COLO668 (cell line): ENCODE data around the gene SMYD3.
"Not testable (repeated sequence)": the region's sequence is repeated elsewhere in the genome, so short reads cannot be mapped to it uniquely, and the experiment has no call there.

Source experiments
- DNase-seq: peaks from one replicate; lab custom pipeline; 2025; ENCODE audit not compliant: unreplicated experiment; lab: John Stamatoyannopoulos, UW

SMYD3 gene

GRCh38 chr1:245971076-245971710, 535.9 kb downstream of the SMYD3 start:
- not testable (repeated sequence) for DNase-seq

GRCh38 chr1:245969283-245969682, 537.8 kb downstream of the SMYD3 start:
- DNase-seq = no peak

GRCh38 chr1:245968775-245969174, 538.3 kb downstream of the SMYD3 start:
- no peak for DNase-seq

DNA sequence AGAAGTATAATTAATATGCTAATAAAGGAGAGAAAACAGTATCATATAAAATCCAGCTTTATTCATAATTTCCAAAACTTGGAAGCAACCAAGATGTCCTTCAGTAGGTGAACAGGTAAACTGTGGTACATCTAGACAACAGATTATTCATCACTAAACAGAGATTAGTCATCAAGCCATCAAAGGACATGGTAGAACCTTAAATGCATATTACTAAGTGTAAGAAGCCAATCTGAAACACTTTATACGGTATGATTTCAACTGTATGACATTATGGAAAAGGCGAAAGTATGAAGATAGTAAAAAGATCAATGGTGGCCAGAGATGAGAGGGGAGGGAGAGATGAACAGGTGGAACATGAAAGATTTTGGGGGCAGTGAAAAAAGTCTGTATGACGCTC, 541.7 kb downstream of the SMYD3 start:
- no peak for DNase-seq

GRCh38 chr1:245963649-245964048, 543.4 kb downstream of the SMYD3 start:
- DNase-seq = no peak

- DNase-seq = no peak
These were observed 544.6 kb downstream of the SMYD3 start for GRCh38 chr1:245962453-245962852.

GRCh38 chr1:245961137-245961540, 545.9 kb downstream of the SMYD3 start:
- no peak for DNase-seq

GRCh38 chr1:245960171-245960570, 546.9 kb downstream of the SMYD3 start:
- no peak for DNase-seq

DNA sequence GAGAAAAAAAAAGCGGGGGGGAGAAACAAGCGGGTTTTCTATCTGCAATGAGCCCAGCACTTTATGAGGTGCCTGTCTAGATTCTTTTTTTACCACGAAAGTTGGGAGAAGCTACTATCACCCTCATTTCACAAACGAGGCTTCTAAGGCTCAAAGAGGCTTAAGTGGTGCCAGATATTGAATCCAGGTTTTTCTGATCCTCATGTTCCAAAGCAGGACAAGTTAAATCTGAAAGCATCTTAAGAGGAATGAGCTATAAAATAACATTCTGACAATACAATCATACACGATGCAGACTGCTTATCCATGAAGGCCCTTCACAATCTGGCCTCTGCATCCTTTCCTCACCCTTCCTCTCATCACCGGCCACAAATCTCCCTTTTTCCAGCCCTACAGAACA, 549.1 kb downstream of the SMYD3 start:
- DNase-seq = no peak

GRCh38 chr1:245957427-245957826, 549.7 kb downstream of the SMYD3 start:
- no peak for DNase-seq

GRCh38 chr1:245956225-245956624, 550.9 kb downstream of the SMYD3 start:
- DNase-seq = no peak

GRCh38 chr1:245953876-245954660, 553.0 kb downstream of the SMYD3 start:
- DNase-seq = no peak

DNA sequence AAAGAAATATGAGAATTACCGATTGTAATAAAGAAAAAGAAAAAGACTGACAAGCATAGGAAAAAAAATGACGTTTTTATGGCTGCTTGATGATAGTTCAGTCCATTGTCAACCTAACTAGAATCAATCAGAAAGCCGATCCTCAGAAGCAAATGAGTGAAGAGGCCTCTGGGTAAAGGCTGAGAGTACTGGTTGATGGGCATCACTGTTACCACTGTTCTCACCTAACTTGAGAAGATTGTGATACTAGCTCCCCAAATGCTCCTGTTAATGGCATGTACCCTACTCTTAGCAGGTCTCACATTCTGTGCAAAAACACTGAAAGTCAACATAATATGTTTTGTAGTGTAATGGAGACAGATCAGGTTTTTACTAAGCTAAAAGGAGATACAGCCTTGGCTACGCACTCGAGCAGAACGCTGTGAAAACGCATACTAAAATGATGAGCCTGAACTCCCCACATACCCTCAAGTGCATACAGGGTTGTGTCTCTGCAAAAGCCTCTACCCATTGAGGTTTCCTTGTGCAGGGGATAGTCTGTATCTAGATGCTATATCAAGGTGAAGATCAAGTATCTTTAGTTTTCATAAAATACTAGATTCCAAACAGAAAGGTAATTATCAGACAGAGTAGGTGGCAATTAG, 554.6 kb downstream of the SMYD3 start:
- DNase-seq = no peak

GRCh38 chr1:245948786-245949185, 558.3 kb downstream of the SMYD3 start:
- DNase-seq = no peak

DNA sequence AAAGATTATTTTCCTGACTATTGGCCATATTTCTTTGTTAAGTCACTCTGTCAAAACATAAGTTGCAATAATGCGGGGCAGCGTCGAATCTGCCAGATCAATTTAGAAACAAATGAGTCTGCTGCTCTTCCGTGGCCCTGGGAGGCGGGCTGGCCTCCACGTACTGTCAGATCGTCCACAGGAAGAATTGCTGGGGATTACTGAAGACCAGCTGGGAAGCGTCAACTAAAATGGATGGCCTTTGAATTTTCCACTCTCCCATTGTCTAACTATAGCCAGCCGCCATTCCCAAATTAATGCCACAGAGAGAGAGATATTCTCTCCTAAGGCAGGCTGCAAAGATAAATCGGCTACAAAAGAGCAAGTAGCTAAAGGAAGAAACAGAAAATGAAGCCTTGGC, 560.2 kb downstream of the SMYD3 start:
- DNase-seq = no peak

DNA sequence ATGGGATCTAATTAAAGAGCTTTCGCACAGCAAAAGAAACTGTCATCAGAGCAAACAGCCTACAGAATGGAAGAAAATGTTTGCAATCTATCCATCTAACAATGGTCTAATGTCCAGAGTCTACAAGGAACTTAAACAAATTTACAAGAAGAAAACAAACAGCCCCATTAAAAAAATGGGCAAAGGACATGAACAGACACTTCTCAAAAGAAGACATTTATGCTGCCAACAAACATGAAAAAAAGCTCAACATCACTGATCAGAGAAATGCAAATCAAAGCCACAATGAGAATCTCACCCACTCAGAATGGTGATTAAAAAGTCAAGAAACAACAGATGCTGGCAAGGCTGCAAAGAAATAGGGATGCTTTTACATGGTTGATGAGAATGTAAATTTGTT, 561.9 kb downstream of the SMYD3 start:
- DNase-seq = not testable (repeated sequence)

DNA sequence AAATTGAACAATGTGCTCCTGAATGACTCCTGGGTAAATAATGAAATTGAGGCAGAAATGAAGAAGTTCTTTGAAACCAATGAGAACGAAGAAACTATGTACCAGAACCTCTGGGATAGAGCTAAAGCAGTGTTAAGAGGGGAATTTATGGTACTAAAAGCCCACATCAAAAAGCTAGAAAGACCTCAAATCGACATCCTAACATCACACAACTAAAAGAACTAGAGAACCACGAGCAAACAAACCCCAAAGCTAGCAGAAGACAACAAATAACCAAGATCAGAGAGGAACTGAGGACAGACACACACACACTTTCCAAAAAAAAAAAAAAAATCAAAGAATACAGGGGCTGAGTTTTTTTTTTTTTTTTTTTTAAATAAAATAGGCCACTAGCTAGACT, 564.2 kb downstream of the SMYD3 start:
- no peak for DNase-seq

- not testable (repeated sequence) for DNase-seq
These were observed 565.3 kb downstream of the SMYD3 start for GRCh38 chr1:245941771-245942170.

- no peak for DNase-seq
These were observed 567.2 kb downstream of the SMYD3 start for GRCh38 chr1:245939756-245940345.

DNA sequence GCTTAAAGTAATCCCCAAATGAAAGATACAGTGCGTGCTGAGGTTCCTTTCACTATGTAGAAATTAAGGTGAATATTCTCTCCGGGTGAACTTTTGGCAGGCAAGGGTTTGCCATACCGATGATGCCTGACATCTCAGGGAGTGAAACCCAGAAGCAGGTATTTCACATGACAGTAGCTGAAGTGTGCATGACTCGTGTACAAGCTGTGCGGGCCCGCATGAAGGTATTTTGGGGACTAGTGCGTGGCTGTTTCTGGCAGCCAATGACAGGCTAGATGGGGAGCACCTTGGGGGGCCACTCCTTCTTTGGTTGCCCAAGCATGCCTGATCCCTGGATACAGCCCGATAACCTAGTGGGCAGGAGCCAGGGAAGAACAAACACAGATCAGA, 569.0 kb downstream of the SMYD3 start:
- DNase-seq = no peak

GRCh38 chr1:245937316-245938045, 569.6 kb downstream of the SMYD3 start:
- DNase-seq = no peak
